ACC112 (cell line): ENCODE results near the gene KRT4.
A peak's percentile ranks its signal among the peaks of the same experiment; 100 is the strongest.

ENCODE experiments used
- H2AFZ ChIP-seq: fragments of 200-600 bp; sonication (generic); one replicate; pipeline ENCODE4 v1.6.0; 2017; ENCODE audit warnings: antibody characterized with exemption, low read length; ENCODE audit not compliant: unreplicated experiment
- H3K27ac ChIP-seq: fragments of 200-600 bp; sonication (generic); 2 replicates; pipeline ENCODE4 v1.5.1; 2014; ENCODE audit warnings: low read depth, mild to moderate bottlenecking, antibody characterized with exemption, low read length, moderate library complexity
- H3K27me3 ChIP-seq: fragments of 200-600 bp; sonication (generic); 2 replicates; pipeline ENCODE4 v1.6.1; 2014; ENCODE audit warnings: mild to moderate bottlenecking, antibody characterized with exemption, low read length, moderate library complexity, mixed read lengths; ENCODE audit not compliant: insufficient read depth
- H3K36me3 ChIP-seq: fragments of 200-600 bp; sonication (generic); 2 replicates; pipeline ENCODE4 v1.6.1; 2016; ENCODE audit warnings: mild to moderate bottlenecking, antibody characterized with exemption, low read length, moderate library complexity, mixed read lengths; ENCODE audit not compliant: insufficient read depth
- H3K4me1 ChIP-seq: fragments of 200-600 bp; sonication (generic); one replicate; pipeline ENCODE4 v1.6.1; 2016; ENCODE audit warnings: low read length, mixed read lengths; ENCODE audit not compliant: insufficient read depth, unreplicated experiment, control insufficient read depth
- H3K4me3 ChIP-seq: fragments of 200-600 bp; sonication (generic); 2 replicates; pipeline ENCODE4 v1.5.1; 2014; ENCODE audit warnings: mild to moderate bottlenecking, low read depth, low read length
- H3K79me2 ChIP-seq: fragments of 200-600 bp; sonication (generic); one replicate; pipeline ENCODE4 v1.6.0; 2016; ENCODE audit warnings: low read length; ENCODE audit not compliant: control insufficient read depth, unreplicated experiment, insufficient read depth

The KRT4 gene

GRCh38 chr12:52789637-52790426 lies 24.1 kb downstream of the KRT4 start:
- peak overlapping the region; percentile 13 for H3K4me3 ChIP-seq
- H3K79me2 ChIP-seq = no peaks in the 10 kb centered on the region
- H3K27ac ChIP-seq = no peak overlapping the region
- H3K4me1 ChIP-seq = no peaks in the 10 kb centered on the region
- H3K36me3 ChIP-seq = no peaks in the 10 kb centered on the region
- peaks cover 92% of the 10 kb centered on the region for H3K27me3 ChIP-seq
- H2AFZ ChIP-seq = no peak overlapping the region

DNA sequence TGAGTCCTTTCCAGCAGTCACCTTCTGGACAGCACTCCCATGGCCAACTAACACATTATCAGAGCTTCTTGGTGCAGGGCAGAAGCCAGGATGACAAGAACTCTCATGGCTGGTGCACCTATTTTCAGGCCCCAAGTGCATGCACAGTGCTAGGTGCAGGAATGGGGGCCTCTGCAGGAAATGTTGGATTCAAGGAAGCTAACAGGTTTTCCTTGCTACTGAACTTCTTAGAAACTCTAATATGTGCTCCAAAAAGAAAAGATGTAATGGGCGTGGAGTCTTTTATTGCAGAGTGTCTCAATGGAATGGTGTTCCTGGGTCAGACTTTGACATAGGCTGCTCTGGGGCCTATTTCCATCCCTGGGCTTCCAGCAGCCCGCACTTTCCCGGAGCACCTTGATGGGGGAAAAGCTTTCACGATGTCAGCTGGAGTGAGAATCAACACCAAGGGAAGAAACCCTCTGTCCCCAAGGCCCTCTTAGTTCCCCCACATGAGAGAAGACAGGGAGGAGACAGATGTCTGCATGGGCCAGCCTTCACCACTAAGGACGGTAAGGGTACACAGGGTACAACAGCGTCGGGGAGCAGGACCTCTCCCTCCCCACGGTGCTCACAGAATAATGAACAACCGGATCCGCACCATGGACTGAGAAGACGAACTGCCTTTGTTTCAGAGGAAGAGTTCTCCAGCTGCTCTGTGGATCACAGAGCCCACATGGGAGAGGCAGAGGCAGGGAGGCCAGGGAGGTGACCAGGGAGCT lies 24.9 kb downstream of the KRT4 start:
- Histone ChIP-seq H3K27me3 (peaks cover 91% of the 10 kb centered on the region), H3K4me3 (no peak overlapping the region), H3K36me3 (no peaks in the 10 kb centered on the region), H3K79me2 (no peaks in the 10 kb centered on the region), H3K4me1 (no peaks in the 10 kb centered on the region), H3K27ac (no peak overlapping the region), H2AFZ (no peak overlapping the region)

DNA sequence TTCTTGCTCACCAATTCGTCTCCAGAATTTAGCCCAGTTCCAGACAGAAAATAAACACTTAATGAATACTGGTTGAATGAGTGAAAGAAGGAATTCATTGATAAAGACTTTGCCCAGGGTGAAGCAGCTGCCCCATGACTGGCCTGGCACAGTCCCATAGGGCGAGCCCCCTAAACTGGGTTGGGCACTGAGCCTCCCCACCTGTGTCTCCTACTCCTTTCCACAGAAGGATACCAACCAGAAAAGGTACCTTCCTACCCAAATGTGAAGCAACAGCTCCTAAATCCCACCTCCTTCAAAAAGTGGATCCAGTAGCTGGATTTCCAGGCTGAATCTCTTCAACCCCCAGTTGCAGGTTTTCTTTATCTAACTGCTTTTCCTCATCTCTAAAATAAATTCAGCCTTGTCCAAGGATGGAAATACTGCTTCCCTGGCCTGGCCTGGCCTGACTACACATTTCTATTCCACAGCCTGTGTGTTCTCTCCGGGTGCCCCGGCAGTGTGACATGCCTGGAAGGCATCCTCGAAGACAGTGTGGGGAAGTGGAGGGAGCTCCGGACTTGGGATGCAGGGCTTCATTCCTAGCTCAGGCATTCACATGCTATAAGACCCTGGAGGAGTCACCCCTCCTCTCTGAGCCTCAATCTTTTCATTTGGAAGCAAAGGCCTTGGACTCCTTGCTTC lies 25.6 kb downstream of the KRT4 start:
- Histone ChIP-seq H2AFZ (no peak overlapping the region), H3K4me1 (no peaks in the 10 kb centered on the region), H3K27ac (no peak overlapping the region), H3K4me3 (no peak overlapping the region), H3K79me2 (no peaks in the 10 kb centered on the region), H3K36me3 (no peaks in the 10 kb centered on the region), H3K27me3 (peaks cover 92% of the 10 kb centered on the region)

DNA sequence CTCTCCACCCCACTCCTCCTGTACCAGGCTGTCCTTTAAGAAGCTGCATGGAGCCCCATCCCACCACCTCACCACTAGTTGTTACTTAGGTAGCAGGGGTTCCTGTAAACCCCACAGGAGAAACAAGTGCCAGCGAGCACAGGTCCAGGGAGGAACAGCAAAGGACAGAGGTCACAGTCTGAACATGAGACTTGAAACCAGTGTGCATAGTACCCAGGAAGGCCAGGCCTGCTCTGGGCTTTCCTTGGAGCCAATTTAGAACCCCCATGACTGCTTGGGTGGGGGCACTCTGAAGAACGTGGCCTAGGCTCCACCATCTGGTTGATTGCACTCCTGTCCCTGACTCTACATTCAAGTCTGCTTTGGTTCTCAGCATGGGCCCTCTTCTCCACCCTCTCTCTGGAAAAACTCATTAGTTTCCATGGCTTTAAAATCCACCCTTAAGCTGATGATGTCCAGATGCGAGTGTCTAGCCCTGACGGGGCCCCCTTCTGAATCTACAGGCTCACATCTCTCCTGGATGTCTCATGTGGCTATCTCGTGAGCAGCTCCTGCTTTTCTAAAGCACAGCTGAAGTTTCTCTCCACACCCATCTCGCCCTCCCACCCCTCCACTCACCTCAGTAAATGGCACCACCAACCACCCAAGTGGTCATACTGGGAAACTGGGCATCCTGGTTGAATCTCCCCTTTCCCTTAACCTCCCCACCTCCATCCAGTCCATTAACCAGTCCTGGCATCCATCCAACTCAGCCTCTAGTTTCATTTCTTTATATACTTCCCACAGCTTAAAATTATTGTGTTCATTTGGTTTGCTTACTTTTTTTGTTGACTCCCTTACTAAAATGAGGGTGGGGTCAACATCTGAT lies 26.4 kb downstream of the KRT4 start:
- Histone ChIP-seq H2AFZ (no peak overlapping the region), H3K27ac (no peak overlapping the region), H3K27me3 (peaks cover 89% of the 10 kb centered on the region), H3K79me2 (no peaks in the 10 kb centered on the region), H3K36me3 (no peaks in the 10 kb centered on the region), H3K4me3 (no peak overlapping the region), H3K4me1 (no peaks in the 10 kb centered on the region)

DNA sequence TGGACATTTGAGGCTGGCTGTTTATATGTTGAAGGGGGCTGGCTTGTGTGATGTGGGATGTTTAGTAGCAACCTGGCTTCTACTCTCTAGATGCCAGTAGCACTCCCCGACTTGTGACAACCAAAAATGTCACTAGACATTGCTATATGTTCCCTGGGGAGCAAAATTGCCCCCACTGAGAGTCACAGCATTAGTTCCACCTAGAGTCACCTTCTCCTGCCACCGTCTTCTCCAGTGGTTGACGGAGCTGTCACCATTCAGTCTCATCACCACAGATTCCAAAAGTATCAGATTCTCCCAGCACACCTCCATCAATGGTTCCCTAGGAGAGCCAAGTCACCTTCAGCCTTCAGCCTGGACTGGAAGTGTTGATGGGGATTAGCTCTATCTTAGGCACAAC lies 29.0 kb downstream of the KRT4 start:
- Histone ChIP-seq H3K27ac (no peak overlapping the region), H3K27me3 (peaks cover 89% of the 10 kb centered on the region), H2AFZ (no peak overlapping the region), H3K4me1 (no peaks in the 10 kb centered on the region), H3K4me3 (no peak overlapping the region), H3K36me3 (no peaks in the 10 kb centered on the region), H3K79me2 (no peaks in the 10 kb centered on the region)

GRCh38 chr12:52783563-52784316 lies 30.2 kb downstream of the KRT4 start:
- Histone ChIP-seq H3K4me3 (no peak overlapping the region), H3K4me1 (no peaks in the 10 kb centered on the region), H3K36me3 (no peaks in the 10 kb centered on the region), H3K79me2 (no peaks in the 10 kb centered on the region), H3K27me3 (peaks cover 89% of the 10 kb centered on the region), H3K27ac (no peak overlapping the region), H2AFZ (no peak overlapping the region)

DNA sequence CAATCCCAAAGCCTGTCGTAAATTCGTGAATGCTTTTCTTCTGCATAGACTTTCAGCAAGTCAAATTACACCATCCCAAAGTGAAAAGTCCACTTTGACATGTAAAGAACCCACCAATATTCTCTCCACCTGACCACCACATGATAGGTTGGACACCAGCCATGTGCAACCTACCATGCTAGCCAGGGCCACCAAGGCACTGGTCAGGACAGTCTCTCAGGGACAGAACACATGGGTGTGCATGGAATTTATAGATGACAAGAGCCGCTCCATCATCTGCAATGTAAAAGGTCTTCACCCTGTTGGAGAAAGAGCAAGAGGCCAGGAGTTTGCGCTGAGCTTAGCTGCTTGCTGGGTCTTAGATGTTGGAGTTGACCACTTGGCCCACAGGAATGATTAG lies 31.4 kb downstream of the KRT4 start:
- no peaks in the 10 kb centered on the region for H3K36me3 ChIP-seq
- H3K27me3 ChIP-seq = peaks cover 89% of the 10 kb centered on the region

DNA sequence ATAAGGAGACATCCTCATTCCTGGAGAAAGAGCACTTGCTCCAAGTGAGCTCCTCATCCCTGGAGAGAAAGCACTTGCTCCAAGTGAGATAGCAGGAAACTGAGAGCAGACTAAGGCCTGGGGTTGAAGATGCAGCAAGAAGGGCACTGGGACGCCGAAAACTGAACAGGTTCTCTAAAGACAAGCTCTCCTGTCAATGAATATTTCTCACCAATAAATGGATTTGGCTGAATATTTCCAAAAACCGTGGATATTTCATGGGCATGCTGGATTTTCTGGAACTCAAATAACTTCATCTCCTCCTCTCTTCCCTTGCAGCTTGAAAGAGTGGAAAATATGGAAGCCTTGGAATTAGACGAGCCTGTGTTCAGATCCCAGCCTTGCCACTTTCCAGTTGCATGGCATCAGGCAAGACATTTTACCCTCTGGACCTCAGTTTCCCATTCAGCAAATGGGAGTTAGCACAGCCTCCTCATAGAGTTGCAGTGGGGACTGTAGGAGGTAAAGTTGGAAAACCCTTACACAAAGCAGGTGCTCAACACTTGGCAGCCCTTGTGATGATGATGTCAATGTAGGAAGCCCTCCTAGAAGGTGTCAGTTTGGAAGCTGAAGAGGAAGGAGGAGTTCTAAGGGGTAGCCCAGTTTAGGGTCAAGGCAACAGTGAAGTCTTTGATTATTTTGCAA lies 32.4 kb downstream of the KRT4 start:
- Histone ChIP-seq H3K27ac (no peak overlapping the region), H3K79me2 (no peaks in the 10 kb centered on the region), H2AFZ (no peak overlapping the region), H3K27me3 (peaks cover 90% of the 10 kb centered on the region), H3K4me3 (no peak overlapping the region), H3K4me1 (no peaks in the 10 kb centered on the region), H3K36me3 (no peaks in the 10 kb centered on the region)

More for the DNA sequence above, 31.4 kb downstream of the KRT4 start:
- Histone ChIP-seq H3K79me2 (no peaks in the 10 kb centered on the region), H3K27ac (no peak overlapping the region), H2AFZ (no peak overlapping the region), H3K4me1 (no peaks in the 10 kb centered on the region), H3K4me3 (no peak overlapping the region)

DNA sequence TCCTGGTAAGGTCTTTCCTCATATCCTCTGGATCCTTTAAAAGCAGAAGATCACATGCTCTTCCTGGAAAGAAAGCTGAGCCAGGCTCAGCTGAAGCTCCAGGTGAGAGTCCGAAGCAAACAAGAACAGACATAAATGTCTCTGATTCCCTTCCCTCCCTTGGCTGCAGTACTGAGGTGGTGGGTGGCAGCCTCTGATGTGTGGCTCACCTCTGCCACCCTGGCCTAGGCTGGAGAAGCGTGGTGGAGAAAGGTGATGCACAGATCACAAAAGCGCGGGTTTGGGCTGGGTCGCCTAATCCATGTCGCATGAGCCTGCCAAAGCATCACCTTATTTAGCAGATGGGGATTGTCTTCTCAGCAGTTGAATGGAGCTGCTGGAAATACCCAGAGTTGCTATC lies 34.0 kb downstream of the KRT4 start:
- H2AFZ ChIP-seq = no peak overlapping the region
- H3K4me3 ChIP-seq = no peak overlapping the region
- H3K4me1 ChIP-seq = no peaks in the 10 kb centered on the region
- H3K27me3 ChIP-seq = peaks cover 94% of the 10 kb centered on the region
- no peak overlapping the region for H3K27ac ChIP-seq
- no peaks in the 10 kb centered on the region for H3K79me2 ChIP-seq
- no peaks in the 10 kb centered on the region for H3K36me3 ChIP-seq
